Anterior cingulate cortex (tissue), 58 donors: ENCODE results near the gene G6PD.
"Not testable (repeated sequence)": the region's sequence is repeated elsewhere in the genome, so short reads cannot be mapped to it uniquely, and the experiment has no call there.

Source experiments
- DNase-seq, 58 donors: peaks; one replicate each; lab custom pipeline; 2025; lab: John Stamatoyannopoulos, UW

G6PD gene

DNA sequence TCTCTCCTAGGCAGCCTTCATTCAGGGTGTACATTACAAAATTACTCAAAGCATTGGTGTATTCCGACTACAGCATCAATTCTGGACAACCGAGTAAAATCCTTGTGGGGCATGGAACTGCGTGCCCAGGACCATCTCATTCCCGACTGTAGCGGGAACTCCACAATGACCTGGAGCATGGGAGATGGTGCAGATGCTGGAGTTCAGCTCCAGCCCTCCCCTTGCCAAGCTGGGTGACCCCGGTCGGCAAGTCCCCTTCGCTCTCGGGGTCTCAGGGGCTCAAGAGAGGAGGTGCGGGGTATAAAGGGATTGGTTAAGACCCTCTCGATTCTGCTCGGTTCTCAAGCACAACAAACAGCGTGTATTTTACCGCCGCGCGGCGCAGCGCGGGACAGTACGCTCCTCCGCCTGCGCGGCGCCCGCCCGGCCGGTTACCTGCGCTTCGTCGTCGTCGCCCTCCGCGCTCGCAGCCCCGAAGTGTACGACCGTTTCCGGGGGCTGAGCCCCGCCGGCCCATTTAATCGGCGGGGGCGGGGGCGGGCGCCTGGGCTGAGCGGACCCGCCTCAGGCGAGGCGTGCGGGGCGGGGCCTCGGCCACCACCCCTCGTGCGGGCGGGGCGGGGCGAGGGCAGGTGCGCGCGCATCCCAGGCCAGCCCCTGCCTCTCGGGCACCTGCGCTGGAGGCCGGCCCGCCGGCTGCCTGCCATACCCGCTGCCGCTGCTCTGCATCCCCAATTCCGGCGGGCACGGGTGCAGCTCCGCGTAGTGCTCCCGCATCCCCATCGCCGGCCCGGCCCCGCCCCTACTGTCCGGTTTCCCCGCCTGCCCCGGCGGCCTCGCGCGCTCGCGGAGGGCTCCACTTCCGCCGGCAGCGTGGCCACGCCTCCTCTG, at the start of gene G6PD:
Gene G6PD, minus strand, starts transcription at position 493 of the 891 bp plus-strand sequence. CDS start 691 bp downstream, outside the sequence.
- peak in 42 of 58 donors; percentile 15 to 87 (median 70) for DNase-seq

DNA sequence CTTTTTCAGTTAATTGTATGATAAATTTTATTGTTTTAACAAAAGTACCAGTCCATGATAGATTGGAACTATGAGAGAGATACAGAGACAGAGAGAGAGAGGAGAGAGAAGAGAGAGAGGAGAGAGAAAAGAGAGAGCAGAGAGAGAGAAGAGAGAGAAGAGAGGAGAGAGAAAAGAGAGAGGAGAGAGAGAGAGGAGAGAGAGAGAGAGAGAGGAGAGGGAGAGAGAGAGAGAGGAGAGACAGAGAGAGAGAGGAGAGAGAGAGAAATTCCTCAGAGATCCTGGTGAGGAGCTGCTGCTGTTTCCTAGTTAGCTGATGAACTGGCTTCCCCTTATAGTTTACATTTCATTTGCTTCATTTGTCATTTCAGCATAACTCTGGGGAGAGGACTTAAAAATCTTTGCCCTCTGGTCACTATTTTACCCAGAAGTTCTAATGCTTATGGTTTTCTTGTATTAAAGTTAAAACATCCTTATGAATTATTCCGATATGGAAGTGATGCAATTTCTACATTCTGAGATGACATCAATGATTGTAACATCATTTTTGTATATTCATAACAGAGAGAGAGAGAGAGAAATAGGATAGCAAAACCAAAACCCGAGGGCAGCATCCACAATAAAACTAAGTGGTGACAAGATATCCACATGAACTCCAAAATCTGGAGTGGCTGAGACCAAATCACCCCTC, 49.1 kb upstream of the G6PD start:
- no peak for DNase-seq

DNA sequence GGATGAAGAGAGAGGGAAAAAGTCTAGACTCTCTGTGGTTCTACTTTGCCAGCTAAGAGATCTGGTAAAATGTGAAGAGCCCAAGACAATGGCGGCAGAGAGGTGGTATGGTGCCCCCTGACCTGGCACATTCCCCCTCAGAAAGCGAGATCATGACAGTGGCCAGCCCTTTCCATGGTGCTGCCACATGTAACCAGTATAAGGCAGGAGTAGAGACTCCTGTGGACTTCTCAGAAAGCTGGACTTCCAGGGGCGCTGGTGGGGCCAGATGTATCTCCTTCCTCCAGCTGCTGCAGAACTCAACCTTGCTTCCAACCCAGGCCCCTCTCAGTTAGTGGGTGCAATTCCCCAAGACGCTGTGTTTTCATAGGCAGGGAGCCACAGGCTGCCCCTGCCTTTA, 47.8 kb upstream of the G6PD start:
- DNase-seq = no peak

DNA sequence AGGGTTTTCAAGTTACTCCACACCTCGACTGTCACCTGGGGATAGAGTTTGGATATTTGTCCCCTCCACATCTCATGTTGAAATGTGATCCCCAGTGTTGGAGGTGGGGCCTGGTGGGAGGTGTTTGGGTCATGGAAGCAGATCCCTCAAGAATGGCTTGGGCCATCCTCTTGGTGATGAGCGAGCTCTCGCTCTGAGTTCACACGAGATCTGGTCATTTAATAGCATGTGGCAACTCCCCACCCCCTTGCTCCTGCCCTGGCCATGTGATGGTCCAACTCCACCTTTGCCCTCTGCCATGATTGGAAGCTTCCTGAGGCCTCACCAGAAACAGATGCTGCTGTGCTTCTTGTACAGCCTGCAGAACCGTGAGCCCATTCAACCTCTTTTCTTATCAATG, 46.6 kb upstream of the G6PD start:
- no peak for DNase-seq

DNA sequence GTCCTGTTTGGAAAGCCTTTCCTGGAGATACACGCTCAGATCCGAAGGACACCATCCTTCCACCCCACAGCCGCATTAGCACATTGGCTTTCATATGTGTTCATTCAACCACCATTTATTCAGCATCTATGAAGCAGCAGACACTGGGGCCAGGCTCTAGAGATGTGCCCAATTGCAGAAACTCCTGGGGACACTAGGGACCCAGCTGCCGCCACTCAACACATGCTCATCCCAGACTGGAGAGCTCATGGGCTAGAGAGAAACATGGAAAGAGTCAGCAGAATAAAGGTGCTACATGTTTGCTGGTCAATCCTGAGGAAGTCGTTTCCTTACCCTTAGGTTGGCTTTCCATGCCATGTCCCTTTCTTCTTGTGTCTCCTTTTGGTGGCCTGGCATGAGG, 45.9 kb upstream of the G6PD start:
- DNase-seq = no peak

DNA sequence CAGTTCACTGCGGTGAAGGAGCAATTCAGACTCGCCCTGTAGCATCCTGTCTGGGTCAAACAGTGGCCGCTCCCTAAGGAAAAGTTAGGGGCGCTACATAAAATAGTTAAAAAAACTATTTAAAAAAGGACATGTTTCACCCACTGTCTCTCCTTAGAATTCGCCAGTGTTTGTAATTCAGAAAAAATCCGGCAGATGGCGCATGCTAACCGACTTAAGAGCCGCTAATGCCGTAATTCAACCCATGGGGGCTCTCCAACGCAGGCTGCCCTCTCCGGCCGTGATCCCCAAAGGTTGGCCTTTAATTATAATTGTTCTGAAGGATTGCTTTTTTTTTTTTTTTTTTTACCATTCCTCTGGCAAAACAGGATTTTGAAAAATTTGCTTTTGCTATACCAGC, 43.8 kb upstream of the G6PD start:
- DNase-seq = not testable (repeated sequence)

DNA sequence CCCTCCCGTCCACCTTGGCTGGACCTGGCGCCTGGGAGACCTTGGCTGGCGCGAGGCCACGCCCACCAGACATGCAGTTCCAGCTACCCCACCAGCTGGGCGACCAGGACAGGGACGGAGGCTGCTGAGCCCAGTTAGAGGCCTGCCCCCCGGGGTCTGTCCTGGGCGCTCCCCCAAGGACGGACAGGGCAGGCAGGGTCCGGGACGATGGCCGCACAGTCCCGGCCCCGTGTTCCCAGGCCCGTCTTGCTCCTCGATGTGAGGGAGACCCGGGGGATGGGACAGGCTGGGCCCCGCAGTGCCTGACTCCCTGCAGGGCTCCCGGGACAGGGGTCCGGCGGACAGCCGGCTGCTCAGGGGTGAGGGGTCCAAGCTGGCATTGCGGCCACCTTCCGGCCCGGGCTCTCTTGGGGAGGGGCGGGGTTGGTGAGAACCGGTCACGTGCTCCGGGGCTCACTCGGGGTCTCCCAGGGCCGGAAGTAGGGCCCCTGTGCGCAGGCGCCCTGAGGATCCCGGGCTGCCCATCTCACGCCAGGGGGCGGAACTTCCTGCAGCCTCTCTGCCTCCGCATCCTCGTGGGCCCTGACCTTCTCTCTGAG, 38.0 kb upstream of the G6PD start, which contains the start of gene CTAG1A:
Gene CTAG1A, plus strand, starts transcription at position 549 of the 599 bp plus-strand sequence. CDS start 74 bp downstream, outside the sequence.
- not testable (repeated sequence) for DNase-seq

DNA sequence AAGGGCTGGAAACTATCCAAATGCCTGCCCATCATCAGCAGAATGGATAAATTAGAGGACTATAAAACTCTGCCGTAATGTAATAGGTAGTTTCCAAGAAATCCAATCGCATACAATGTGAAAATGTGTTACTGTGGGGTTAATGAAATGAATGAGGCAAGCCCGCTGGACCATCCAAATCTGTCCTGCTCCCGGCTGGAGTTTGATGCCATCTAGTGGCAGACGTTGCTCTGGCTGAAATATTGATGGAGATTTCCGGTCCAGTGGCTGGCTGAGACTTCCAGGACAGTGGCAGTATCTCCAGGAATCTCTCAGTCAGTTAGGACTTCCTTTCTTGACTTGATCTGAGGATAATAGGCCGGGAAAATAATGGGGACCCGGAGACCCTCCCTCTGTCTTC, 36.3 kb upstream of the G6PD start:
- not testable (repeated sequence) for DNase-seq

DNA sequence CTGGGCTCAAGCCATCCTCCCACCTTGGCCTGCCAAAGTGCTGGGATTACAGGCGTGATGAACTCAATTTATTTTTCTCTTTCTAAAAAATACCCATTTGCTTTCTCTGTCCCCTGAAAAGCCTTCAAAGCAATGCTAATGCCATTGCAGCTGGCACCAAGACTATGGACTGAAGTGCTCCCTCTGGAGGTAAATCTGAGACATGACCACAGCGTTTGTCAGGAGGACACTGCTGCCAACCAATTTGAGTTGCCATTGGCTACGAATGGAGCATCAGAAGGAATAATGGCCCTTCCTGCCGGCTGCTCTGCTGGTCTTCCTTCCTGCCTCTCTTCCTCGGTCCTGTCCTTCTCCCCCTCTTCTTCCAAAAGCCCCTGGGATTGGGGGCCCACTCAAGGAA, 28.4 kb upstream of the G6PD start:
- not testable (repeated sequence) for DNase-seq

DNA sequence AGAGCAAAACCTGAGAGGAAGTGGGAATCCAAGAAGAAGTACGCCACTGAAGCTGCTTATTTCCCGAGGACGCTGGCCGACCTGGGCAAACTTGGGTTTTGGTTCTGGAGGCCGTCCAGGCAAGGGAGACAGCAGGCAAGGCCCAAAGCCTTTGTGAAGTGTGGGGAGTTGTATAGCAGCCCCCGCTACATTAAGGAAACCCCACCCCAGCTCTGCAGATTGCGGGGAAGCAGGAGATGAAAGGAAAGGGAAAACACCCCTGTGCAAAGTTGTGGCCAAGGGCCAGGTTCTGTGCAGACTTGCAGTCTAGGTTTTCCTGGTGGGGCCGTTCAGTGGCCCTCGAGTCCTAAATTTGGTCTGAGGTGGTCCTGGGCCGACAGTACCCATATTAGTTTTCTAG, 26.4 kb upstream of the G6PD start:
- DNase-seq = not testable (repeated sequence)

DNA sequence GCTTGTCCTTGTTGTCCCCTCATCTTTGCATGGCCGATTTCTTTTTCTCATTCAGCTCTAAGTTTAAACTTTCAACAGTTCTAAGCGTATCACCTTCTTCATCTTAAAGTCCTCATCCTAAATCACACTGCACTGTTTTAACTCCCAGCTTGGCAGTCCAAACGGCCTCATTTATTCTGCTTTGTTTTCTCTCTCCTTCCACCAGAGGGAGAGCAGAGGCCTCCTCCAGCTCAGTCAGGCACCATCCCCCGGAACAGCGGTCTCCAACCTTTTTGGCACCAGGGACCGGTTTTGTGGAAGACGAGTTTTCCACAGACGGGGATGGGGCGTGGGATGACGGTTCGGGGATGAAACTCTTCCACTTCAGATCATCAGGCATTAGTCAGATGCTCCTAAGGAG, 23.7 kb upstream of the G6PD start:
- DNase-seq = not testable (repeated sequence)

DNA sequence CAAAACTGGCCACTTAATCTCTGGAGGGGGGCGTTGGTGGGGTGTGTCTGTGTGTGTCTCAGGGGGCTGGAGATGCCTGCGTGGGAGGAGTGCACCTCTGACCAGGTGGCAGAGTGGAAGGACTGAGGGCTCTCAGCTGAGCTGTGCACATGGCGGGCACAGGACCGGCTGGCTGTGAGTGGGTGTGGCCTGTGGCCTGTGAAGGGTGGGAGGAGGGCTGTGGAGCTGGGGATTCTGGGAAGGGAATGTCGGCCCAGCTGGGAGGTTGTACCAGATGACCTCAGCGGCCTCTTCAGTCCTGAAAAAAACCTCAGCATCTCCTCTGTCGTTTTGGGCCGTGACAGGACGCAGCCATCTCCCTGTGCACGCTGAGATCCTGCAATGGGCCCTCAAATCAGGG, 15.6 kb upstream of the G6PD start:
- DNase-seq = not testable (repeated sequence)

DNA sequence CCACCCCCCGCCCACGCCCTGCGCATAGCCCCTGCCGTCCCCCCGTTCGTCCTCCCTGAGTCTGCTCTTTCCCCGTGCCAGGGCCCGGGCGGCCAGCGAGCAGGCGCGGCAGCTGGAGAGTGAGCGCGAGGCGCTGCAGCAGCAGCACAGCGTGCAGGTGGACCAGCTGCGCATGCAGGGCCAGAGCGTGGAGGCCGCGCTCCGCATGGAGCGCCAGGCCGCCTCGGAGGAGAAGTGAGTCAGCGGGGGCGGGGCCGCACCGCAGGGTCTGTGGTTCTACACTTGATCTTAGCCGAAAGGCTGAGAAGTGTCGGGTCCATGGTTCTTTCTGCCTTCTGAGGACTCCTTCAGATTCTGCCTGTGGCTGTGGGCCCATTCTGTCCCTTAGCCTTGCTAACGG, 13.7 kb upstream of the G6PD start:
- not testable (repeated sequence) for DNase-seq

DNA sequence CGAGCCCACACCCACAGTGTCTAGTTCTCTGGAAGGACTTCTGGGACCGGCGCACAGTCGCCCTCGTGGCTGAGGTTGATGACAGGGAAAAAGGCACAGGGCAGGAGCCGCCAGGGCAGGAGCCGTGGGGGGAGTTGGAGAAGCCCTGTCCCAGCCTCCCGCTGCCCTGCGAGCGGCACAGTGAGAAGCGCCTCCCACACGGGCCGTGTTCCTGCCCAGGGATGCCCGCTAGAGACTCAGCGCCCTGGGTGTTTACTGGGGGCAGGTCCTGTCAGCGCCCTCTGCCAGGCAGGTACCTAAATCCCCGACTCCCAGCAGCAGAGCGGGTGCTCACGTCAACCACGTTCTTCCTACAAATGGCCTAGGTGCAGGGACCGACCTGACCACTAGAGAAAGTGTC, 12.2 kb upstream of the G6PD start:
- not testable (repeated sequence) for DNase-seq

DNA sequence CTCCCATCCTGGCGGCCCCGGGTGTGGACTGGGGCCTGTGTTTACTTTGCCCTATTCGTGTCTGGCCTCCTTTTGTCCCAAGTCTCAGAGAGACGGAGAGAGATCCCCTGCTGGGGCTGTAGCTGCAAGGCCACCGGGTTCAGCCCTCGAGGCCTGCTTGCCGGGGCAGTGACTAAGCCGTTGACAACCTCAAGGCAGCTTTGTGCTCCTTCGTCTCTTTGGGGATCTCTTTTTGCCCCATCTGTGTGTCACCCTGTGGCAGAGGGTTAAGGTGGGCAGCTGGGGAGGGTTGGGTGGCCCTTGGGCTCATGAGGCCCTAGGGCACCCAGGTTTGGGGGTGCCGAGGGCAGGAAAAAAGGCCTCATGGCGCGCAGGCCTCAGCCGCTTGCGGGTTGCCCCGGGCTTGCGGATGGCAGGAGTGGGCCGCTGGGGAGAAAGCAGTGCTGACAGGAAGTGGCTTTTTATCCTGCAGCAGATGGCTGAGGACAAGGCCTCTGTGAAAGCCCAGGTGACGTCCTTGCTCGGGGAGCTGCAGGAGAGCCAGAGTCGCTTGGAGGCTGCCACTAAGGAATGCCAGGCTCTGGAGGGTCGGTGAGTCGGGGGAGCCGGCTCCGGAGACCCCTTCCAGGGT, 11.5 kb upstream of the G6PD start:
- not testable (repeated sequence) for DNase-seq

DNA sequence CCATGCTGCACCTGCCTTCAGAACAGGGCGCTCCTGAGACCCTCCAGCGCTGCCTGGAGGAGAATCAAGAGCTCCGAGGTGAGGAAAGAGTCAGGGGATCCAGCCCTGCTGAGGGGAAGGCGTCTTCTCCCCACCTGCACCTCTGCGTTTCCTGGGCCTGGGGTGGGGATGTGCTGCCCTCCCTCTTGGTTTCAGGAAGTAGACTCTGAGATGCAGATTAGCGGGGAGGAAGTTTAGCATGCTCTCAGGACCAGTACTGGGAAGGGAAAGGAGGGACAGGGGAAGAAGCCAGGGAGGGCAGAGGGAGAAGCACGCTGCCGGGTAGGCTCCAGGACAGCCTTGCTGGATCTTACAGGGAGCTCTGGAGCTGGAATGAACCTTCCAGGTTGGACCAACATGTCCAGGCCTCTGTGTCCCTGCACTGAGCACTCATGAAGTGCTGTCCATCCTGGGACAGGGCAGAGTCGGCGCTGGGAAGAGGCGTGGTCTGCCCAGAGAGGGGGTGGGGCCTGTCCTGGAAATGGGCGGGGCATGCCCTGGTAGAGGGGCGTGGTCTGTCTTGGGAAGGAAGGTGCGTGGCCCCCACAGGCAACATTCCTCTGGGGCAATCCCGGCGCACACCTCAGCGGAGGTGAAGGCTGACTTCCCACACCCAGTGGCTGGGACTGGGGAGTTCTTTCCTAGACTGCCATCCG, 5.6 kb upstream of the G6PD start:
- not testable (repeated sequence) for DNase-seq

DNA sequence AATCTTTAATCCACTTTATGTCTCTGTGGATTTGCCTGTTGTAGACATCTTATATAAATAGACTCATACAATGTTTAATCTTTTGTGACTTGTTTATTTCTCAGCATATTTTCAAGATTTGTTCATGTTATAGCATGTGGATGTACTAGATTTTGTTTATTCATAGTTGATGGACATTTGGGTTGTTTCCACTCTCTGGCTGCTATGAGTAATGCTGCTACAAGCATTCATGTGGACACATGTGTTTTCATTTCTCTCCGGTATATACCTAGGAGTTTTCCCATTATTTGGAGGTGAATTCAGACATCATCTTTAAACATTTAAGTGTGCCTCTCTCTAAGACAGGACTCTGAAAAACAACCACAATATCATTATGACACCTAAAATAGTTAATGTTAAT, 3.1 kb upstream of the G6PD start:
- DNase-seq = no peak

DNA sequence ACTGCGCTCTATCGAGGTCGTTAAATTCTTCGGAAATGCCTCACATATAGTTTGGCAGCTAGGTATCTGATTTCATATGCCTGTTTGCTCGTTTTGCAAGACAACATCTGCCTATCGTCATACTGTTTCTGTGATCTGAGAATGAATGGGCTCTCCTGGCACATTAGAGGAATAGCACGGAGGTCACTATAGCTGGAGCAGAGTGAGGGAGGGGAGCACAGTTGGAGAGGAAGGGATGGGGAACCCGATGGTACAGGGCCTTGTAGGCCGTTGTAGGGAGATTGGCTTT, 1.3 kb upstream of the G6PD start:
- no peak for DNase-seq

DNA sequence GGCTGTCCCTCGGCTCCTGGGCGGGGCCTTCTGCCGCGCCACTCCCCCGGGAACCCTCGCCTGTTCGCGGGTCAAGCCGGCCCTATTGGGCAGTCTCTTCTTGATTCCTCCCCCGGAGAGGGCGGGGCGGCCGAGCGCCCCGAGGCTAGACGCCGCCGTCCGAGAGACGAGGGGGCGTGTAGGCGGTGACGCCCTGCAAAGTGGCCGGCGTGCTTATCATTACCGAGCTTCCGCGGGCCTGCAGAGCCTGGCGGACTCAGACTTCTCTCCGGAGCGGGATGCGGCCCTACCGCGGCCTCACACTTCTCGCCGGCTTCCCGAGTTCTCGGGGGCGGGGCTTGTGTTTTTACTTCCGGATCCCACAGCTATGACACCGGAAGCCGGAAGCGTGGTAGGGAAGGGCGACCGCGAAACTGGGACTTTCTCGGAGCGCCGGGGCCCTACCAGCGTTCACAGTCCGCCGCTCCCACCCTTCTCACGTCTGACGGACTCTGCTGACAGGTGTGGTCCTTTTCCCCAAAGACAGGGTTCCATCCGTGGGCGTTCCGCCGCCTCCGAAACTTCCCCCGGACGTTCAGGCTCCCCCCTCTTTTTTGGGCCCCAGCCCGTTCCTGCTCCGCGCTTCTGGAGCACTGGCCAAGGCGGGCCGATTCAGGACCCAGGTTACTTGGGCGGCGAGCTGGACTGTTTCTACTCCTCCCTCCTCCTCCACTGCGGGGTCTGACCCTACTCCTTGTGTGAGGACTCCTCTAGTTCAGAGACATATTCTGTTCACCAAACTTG, 790 bp upstream of the G6PD start, which contains the start of gene IKBKG:
Gene IKBKG, plus strand, starts transcription at position 376 of the 783 bp plus-strand sequence. CDS start 4,383 bp downstream, outside the sequence.
- DNase-seq = peak in 56 of 58 donors; percentile 34 to 94 (median 84)
